ENCODE data around the gene MXI1. TPM values are rescaled to one million over a fixed set of nuclear protein-coding genes. Genes with fewer than 3 reads are reported as not detected.

MXI1 gene
- 10 to 100 TPM; 47.9 to 48.2 TPM for total RNA-seq

DNA sequence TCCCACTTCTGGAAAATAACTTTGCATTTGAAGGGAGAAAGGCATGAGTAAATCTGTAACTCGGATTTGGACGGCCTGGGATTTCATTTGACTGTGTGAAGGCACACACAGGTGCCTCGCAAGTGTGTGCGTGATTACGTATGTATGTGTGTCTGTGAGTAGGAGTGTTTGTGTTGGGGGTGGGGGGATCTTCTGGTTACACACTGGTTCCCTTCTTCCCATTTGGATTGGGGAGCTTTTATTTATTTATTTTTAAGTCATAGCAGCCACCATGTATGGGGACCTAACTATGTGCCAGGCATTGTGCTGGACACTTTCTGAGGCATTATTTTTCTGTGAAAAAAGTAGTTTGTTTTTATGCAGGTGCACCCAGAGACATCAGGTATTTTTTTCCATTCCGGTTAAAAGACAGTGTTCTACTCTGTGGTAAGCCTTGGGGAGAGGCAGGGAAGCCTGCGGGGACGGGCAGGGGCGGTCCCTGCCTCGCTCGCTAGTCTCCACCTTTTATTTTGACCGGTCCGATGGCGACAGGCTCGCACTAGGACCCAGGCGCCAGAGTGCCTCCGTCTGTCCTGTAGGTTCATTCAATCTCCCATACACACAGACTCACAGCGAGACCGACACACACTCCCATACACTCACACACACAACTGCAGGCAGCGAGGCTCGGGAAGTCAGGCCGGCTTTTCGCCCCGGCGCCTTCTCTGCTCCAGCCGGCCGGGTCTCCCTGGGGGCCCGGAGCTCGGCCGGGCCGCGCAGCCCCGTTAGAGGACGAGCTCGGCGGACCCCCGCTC is at the start of gene MXI1:
Gene MXI1 (plus strand): TSS at position 595 of the 794 bp plus-strand sequence. CDS start 204 bp downstream, outside the sequence.
- DNase-seq = peak; percentile 72
- Mint-ChIP-seq H3K9me3 (no peaks in the 10 kb centered on the region), H3K4me1 (ENCODE audit: low read depth) (peaks cover 24% of the 10 kb centered on the region), H3K36me3 (ENCODE audit: low read depth) (peaks cover 6% of the 10 kb centered on the region), H3K27me3 (peaks cover 18% of the 10 kb centered on the region), H3K4me3 (peak within 1 kb of the TSS; percentile 97), H3K27ac (peak within 1 kb of the TSS; percentile 86)
- ChIA-PET CTCF (interaction anchor here (0.9 to 10.5 kb wide), 25 partner anchors 8 to 201 kb away, joined by 3 to 171 read pairs (median 5); no protein-coding TSS in a partner anchor), POLR2A (interaction anchor here (0.7 to 1.7 kb wide), 6 partner anchors 17 to 200 kb away, joined by 3 to 5 read pairs (median 4); partner anchors contain the start of genes ADD3 and SMNDC1)
- TF ChIP-seq, protein P1, sequence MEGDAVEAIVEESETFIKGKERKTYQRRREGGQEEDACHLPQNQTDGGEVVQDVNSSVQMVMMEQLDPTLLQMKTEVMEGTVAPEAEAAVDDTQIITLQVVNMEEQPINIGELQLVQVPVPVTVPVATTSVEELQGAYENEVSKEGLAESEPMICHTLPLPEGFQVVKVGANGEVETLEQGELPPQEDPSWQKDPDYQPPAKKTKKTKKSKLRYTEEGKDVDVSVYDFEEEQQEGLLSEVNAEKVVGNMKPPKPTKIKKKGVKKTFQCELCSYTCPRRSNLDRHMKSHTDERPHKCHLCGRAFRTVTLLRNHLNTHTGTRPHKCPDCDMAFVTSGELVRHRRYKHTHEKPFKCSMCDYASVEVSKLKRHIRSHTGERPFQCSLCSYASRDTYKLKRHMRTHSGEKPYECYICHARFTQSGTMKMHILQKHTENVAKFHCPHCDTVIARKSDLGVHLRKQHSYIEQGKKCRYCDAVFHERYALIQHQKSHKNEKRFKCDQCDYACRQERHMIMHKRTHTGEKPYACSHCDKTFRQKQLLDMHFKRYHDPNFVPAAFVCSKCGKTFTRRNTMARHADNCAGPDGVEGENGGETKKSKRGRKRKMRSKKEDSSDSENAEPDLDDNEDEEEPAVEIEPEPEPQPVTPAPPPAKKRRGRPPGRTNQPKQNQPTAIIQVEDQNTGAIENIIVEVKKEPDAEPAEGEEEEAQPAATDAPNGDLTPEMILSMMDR (IDR thresholded peaks at IDR 0.05) = no peak
- intact Hi-C loops (cut with micrococcal nuclease) = loop anchor here (5.0 kb wide), 3 partner anchors 45 to 70 kb away; no protein-coding TSS in a partner anchor
- peak; percentile 11 for ATAC-seq

DNA sequence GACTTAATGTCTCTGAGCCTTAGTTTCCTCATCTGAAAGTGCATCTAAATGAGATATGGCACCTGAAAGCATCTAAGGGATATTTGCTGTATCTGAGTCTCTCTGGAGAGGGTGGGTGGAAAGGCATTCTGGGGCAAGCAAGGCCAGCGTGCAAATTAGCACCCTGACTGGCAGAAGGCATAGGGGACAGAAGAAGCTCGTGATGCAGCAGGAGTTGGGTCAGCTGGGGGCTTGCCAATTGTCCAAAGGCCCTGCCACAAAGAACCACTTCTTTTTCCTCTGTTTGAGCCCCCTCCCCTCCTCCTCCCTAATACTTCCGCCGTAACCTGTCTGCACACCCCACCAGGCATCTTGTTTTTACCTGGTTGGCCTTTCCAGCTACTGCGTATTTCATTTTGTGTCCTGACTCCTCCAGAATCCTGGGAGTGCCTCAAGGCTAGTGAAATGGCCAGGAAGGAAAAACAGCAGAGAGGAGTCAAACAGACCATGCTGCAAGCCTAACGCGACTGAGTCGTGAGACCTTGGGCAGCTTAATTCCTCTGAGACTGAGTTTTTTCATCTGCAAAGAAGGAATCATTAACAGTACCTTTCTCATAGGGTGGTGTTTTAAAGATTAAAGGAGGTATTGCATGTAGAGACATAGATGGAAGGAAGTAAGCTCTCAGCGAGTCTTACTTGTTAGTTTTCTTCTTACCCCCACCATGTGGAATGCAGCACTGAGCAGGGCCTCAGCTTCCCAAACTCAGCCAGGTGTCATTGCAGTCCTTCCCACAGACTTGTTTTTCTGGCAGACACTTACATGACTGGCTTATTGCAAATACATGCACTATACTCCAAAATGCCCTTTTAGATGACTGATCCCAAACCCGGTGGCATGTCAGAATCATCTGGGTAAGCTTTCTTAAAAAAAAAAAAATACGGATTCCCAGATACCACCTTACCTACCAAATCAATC is 49.1 kb upstream of the MXI1 start:
- H3K27me3 Mint-ChIP-seq = peaks cover 78% of the 10 kb centered on the region
- H3K9me3 Mint-ChIP-seq = no peaks in the 10 kb centered on the region
- POLR2A ChIA-PET = interaction anchor here (1.0 to 1.1 kb wide), 2 partner anchors 9 to 38 kb away, joined by 3 read pairs; no protein-coding TSS in a partner anchor
- peaks cover 19% of the 10 kb centered on the region for H3K4me1 Mint-ChIP-seq (ENCODE audit: low read depth)
- H3K36me3 Mint-ChIP-seq (ENCODE audit: low read depth) = no peaks in the 10 kb centered on the region
- TF ChIP-seq, protein P1 (IDR thresholded peaks at IDR 0.05) = no peak
- CTCF ChIA-PET = interaction anchor here (1.0 to 1.1 kb wide), 4 partner anchors 10 to 167 kb away, joined by 3 to 5 read pairs (median 3); no protein-coding TSS in a partner anchor
- intact Hi-C loops (cut with micrococcal nuclease) = loop anchor here (5.0 kb wide), 1 partner anchor 49 kb away; the partner anchor contains the start of gene MXI1
- H3K27ac Mint-ChIP-seq = no peak overlapping the region
- DNase-seq = no peak
- no peak overlapping the region for H3K4me3 Mint-ChIP-seq
- ATAC-seq = no peak

DNA sequence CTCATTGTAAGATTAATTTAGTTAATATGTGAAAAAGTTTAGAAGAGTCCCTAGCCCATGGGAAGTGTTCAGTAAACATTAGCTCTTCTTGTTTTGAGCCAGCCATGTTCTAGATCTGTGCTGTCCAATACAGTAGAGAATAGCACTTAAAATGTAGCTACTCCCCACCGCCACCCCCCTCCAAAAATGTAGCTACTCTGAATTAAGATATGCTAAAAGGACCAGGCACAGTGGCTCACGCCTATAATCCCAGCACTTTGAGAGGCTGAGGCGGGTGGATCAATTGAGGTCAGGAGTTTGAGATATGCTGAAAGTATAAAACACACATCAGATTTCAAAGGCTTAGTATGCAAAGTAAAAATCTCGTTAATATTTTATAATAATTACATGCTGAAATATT is 47.3 kb upstream of the MXI1 start:
- intact Hi-C loops (cut with micrococcal nuclease) = no loop called here
- CTCF ChIA-PET = interaction anchor here (0.9 to 1.3 kb wide), 2 partner anchors 12 to 119 kb away, joined by 3 read pairs; no protein-coding TSS in a partner anchor
- TF ChIP-seq, protein P1 (IDR thresholded peaks at IDR 0.05) = no peak
- no peaks in the 10 kb centered on the region for H3K36me3 Mint-ChIP-seq (ENCODE audit: low read depth)
- DNase-seq (no peak), ATAC-seq (no peak)
- peaks cover 19% of the 10 kb centered on the region for H3K4me1 Mint-ChIP-seq (ENCODE audit: low read depth)
- peaks cover 75% of the 10 kb centered on the region for H3K27me3 Mint-ChIP-seq
- no peaks in the 10 kb centered on the region for H3K9me3 Mint-ChIP-seq
- no peak overlapping the region for H3K4me3 Mint-ChIP-seq
- no peak overlapping the region for H3K27ac Mint-ChIP-seq
- POLR2A ChIA-PET = no interaction called here

DNA sequence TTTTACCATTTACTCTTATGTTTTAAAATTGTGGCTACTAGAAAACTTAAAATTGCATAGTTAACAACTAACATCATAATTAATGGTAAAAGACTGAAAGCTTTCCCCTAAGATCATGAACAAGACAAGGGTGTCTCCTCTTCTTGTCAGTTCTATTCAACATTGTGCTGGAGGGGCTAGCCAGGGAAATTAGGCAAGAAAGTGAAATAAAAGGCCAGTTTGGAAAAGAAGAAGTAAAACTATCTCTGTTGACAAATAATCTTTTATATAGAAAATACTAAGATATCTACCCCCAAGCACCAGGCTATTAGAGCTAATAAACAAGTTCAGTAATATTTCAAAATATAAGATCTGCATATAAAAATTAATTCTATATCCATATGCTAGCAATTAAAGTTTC is 46.9 kb upstream of the MXI1 start:
- ChIA-PET POLR2A (no interaction called here), CTCF (interaction anchor here (0.9 to 1.3 kb wide), 2 partner anchors 13 to 119 kb away, joined by 3 read pairs; no protein-coding TSS in a partner anchor)
- Mint-ChIP-seq H3K36me3 (ENCODE audit: low read depth) (no peaks in the 10 kb centered on the region), H3K27ac (no peak overlapping the region), H3K4me1 (ENCODE audit: low read depth) (peaks cover 21% of the 10 kb centered on the region), H3K9me3 (no peaks in the 10 kb centered on the region), H3K27me3 (peaks cover 76% of the 10 kb centered on the region), H3K4me3 (no peak overlapping the region)
- no peak for DNase-seq
- TF ChIP-seq, protein P1 (IDR thresholded peaks at IDR 0.05) = no peak
- intact Hi-C loops (cut with micrococcal nuclease) = no loop called here
- no peak for ATAC-seq
